HG03521 (cell line): ENCODE data around the gene KRTDAP.

Experiments used
- ATAC-seq: cut with Tn5 transposase; IDR thresholded peaks from one replicate; pipeline ENCODE4 v1.9.1; 2021; ENCODE audit warnings: mild to moderate bottlenecking, moderate library complexity; ENCODE audit not compliant: unreplicated experiment

The KRTDAP gene, protein sequence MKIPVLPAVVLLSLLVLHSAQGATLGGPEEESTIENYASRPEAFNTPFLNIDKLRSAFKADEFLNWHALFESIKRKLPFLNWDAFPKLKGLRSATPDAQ

GRCh38 chr19:35490364-35490763, at the start of gene KRTDAP:
Gene KRTDAP (minus strand): TSS chr19:35490464. CDS start chr19:35490442, 22 bp downstream.
- ATAC-seq: no peak

GRCh38 chr19:35539850-35540249, 49.6 kb upstream of the KRTDAP start:
- ATAC-seq: no peak

- ATAC-seq: no peak
Measured at GRCh38 chr19:35539314-35539713, 49.0 kb upstream of the KRTDAP start.

DNA sequence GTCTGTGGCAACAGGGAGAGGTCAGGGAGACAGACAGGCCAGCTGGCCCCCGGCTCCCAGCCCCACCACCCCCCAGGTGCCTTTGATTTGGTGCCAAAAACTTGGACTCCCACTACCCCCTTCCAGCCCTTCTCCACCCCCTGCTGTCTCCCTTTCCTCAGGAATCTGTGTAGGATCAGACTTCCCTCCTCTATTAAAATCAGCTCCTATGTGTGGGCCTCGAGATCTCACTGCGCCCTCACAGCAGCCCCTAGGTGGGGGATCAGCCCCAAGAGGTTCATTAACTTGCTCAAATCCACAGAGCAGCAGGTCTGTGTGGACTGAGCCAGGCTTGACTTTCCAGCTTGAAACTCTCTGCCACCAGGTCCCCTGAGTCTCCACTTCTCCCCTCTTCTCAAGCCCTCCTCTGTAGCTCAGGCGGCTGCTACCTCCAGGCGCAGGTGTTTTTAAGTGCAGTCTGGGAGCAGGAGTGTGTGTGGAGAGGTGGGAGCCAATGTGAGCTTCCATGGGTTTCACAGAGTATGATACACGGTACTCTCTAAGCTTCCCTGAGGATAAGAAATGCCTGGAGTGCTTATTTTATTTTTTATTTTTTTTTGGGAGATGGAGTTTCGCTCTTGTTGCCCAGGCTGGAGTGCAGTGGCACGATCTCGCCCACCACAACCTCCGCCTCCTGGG, 44.7 kb upstream of the KRTDAP start:
- no peak for ATAC-seq

DNA sequence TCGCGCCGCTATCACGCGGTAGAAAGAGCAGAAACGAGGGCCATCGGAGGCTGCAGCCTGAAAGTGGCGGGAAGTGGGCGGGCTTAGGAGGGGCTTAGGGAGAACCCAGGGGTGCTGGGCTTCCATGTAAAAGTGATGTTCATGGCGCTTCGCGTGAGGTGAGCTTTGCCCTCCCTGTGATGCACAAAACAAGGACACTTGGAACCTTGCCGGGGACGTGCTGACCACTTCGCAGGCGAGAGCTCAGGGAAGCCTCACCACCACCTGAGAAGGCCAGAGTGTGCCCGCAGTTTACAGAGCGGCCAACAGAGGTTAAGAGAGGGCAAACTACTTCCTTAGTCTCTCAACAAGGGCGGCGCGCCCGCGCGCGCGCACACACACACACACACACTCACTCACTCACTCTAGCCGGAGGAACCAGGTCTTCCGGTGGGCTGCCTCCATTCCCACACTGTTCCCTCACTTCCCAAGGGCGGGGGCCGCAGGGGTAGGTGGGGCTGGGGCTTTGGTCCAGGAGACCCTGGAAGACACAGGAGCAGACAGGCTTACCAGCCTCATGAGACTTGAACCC, 43.6 kb upstream of the KRTDAP start:
- no peak for ATAC-seq

DNA sequence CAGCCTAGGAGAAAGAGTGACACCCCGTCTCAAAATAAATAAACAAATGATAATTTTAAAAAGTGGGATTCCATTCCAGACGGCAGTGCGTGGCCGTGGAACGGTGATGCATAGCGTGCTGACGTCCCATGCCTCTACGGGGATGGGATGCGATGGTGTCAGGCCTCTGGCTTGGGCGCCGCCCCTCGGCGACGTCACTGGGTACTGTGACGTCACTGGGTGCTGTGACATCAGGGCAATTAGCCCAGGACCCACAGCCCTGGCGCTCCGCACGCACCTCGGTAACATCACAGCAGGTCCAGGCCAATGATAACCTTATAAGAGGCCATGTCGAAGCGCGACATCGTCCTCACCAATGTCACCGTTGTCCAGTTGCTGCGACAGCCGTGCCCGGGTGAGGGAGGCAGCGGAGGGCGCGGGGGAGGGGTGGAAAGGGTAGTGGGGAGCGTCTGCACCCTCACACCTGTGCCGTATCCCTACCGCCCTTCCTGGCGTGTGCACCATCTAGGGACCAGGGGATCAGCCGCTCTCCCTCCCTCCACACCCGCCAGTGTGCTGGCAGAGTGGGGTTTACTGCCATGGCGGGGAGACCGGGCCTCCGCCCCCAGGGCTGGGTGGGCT, 43.0 kb upstream of the KRTDAP start, which contains the start of gene GAPDHS:
Gene GAPDHS (plus strand): TSS at position 256 of the 621 bp plus-strand sequence. CDS start 72 bp downstream, at position 328.
- ATAC-seq: no peak

- ATAC-seq: no peak
Measured at GRCh38 chr19:35531291-35531690, 41.0 kb upstream of the KRTDAP start.

GRCh38 chr19:35529241-35530218, 39.3 kb upstream of the KRTDAP start:
- ATAC-seq: no peak

- ATAC-seq: no peak
Measured at GRCh38 chr19:35528218-35529038, 38.2 kb upstream of the KRTDAP start, which contains the start of gene SBSN. Gene SBSN (minus strand): TSS chr19:35528311. CDS start chr19:35528281, 30 bp downstream.

- no peak for ATAC-seq
Measured at GRCh38 chr19:35525873-35526272, 35.6 kb upstream of the KRTDAP start.

DNA sequence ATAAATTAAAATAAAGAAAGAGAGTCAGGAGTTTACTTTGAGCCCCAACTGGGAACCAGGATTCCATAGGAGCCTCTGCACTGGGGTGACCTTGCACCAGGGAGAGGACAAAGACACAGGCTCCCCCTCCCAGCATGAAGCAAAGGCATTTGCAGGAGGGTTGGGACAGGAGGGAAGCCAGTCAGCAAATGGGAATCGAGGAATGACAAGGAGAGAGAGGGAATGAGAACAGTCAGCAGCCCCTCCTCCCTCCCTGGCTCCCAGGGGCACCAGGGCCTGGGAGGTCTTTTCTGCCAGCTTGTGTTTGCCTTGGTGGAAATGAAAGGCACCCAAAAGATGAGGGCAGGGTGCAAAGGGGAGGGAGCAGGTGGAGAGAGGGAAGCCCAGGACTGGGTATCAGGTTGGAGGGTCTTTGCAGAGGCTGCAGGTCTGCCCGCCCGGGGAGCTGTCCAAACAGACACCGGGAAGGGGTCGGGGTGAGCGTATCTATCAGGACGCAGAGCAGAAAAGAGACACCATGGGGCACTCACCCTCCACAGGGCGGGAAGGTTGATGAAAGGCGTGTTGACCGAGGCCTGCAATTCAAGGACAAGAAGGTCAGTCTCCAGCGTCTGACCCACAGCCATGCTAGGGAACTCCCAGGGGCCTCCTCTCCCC, 34.0 kb upstream of the KRTDAP start:
- no peak for ATAC-seq

- no peak for ATAC-seq
Measured at GRCh38 chr19:35522745-35523327, 32.6 kb upstream of the KRTDAP start.

GRCh38 chr19:35521124-35521743, 31.0 kb upstream of the KRTDAP start:
- ATAC-seq: no peak

DNA sequence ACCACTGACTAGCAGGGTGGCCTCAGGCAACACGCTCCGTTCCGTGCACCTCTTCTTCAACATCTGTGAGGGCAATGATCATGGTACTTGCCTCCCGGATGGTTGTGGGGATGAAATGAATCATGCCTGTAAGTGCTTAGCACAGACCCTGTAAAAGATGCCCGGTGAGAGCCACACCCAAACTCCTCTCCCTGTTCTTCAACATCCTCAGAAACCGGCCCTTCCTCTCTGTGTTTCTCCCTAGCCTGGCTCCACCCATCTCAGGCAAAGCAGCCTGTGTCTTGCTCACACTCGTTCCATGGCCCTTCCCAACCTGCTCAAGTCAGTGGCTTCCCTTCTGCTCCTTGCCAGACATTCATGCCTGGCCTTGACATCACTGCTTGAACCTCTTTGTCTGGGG, 29.0 kb upstream of the KRTDAP start:
- no peak for ATAC-seq

DNA sequence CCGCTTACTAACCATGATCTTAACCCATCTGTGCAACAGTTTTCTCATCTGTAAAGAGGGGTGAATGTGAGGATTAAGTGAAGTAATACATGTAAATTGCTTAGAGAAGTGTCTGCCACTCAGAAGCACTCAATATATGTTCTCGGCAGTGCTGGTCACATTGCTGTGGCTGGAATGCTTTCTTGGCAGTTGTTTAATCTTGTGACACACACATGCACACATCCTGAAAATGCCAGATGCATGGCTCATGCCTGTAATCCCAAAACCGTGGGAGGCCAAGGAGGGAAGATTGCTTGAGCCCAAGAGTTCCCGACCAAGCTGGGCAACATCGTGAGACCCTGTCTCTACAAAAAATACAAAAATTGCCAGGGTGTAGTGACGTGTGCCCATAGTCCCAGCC, 28.0 kb upstream of the KRTDAP start:
- ATAC-seq: no peak

DNA sequence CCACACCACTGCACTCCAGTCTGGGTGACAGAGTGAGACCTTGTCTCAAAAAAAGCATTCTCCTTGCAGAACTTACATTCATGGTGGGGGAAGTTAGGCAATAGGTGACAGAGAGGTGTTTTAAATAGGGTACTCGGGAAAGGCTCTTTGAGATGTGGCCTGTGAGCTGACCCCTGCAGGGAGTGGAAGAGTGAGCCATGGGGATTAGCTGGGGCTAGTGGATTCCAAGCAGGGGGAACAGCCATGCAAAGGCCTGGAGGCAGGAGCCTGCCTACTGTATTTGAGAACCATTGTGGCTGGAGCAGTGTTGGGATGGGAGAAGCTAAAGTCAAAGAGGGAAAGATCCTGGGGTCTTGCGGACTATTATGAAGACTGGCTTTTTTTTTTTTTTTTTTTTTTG, 27.1 kb upstream of the KRTDAP start:
- ATAC-seq: no peak

DNA sequence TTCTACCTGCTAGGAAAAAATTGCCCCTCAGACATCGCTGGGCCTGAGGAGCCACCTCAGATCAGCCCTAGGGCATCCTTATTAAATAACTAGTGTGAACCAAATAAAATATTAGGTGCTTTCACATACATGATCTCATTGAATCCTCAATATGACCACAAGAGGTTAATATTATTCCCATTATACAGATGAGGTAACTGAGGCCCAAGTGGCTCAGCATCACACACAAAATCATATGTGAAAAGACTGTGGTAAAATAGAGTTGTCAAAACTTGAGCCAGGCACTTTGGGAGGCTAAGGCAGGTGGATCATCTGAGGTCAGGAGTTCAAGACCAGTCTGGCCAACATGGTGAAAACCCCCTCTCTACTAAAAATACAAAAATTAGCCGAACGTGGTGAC, 26.0 kb upstream of the KRTDAP start:
- ATAC-seq: no peak

DNA sequence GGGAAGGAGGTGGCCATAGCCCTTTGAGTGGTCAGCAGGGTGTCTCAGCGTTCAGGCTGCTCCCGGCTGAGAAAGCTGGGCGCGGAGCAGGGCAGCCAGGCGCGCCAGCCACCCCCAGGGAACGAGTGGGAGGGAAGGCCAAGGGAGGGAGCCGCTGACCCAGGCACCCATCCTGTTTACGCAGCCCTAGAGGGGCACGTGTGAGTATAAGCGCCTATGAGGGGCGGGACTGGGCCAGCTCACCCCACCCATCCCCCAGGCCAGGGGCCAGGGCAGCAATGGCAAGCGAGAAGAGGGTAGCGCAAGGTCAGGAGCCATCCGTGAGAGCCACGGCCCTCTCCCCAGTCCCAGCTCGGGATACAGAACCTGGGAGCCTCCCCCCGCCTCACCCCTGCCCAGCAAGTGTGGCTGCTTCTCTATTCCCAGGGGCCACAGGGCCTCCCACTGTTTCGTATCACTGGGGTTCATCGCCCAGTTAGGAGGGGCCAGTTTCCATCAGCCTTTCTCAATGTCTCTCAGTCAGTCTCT, 24.1 kb upstream of the KRTDAP start:
- ATAC-seq: no peak
